K562 (cell line): ENCODE data around the gene SLC22A4. TPM values are rescaled to one million over a fixed set of nuclear protein-coding genes. Genes with fewer than 3 reads are reported as not detected.

Source experiments
- ATAC-seq: fragments of 200-7000 bp; cut with Tn5 transposase; 3 replicates; pipeline ENCODE4 v1.9.1; 2020; ENCODE audit warnings: moderate library complexity
- BruUV-seq: library from RNA; stranded (reverse); fragments of 400-500 nt; replicated peaks from 2 replicates; lab custom pipeline; 2021; lab: Mats Ljungman, UMichigan
- CTCF ChIA-PET: fragments of 300-600 bp; formaldehyde crosslinking; extraction: SDS; loops from one replicate; lab custom pipeline; 2021; ENCODE audit warnings: low intra/inter-chr PET ratio; lab: Yijun Ruan, JAX
- POLR2A ChIA-PET: fragments of 300-600, 350-650 bp; sonication (Branson Sonifier 250); formaldehyde crosslinking; extraction: SDS; loops from one replicate; lab custom pipeline; 2021; ENCODE audit warnings: antibody characterized with exemption, inconsistent platforms; lab: Yijun Ruan, JAX
- DNase-seq, 4 experiments: peaks; one replicate each; pipeline versions ENCODE4 v3.0.0 to v3.0.0-alpha.2; 2011 to 2018; ENCODE audit warnings: low spot score in 3 of 4, mixed read lengths in 3 of 4; ENCODE audit errors: extremely low read depth in 1 of 4
- FAIRE-seq: peaks from 2 replicates; lab custom pipeline; 2011; peaks lifted over from hg19 to GRCh38; lab: Jason Lieb, UNC
- H2AFZ ChIP-seq: 2 replicates; pipeline ENCODE4 v1.6.0; 2011; ENCODE audit warnings: low read depth, low read length, control low read depth, inconsistent platforms
- H3K27ac ChIP-seq: fragments of 200-600 bp; 3 replicates; pipeline ENCODE4 v1.8.0; 2011; ENCODE audit warnings: low read depth, mild to moderate bottlenecking, control low read depth, inconsistent platforms, low read length, moderate library complexity, mixed read lengths; ENCODE audit errors: extremely low read depth
- H3K27me3 ChIP-seq, 2 experiments: fragments of 300-600 bp in 1 of 2; 2 replicates in 1 of 2; 3 replicates in 1 of 2; pipeline versions ENCODE4 v1.6.0 to v1.8.0; 2011; ENCODE audit warnings: inconsistent platforms in 2 of 2, low read length in 2 of 2, mild to moderate bottlenecking in 1 of 2, mixed read lengths in 1 of 2, moderate library complexity in 1 of 2; ENCODE audit not compliant: control insufficient read depth in 2 of 2, insufficient read depth in 2 of 2
- H3K36me3 ChIP-seq: fragments of 300-600 bp; 3 replicates; pipeline ENCODE4 v1.8.0; 2011; ENCODE audit warnings: mild to moderate bottlenecking, low read length, inconsistent platforms; ENCODE audit not compliant: control insufficient read depth, insufficient read depth
- H3K4me1 ChIP-seq, 2 experiments: fragments of 200-600 bp in 1 of 2; replicated peaks in 1 of 2; 2 replicates in 1 of 2; 3 replicates in 1 of 2; pipeline versions ENCODE4 v1.5.1 to v1.8.0; 2011; ENCODE audit warnings: inconsistent platforms in 2 of 2, low read length in 2 of 2, mild to moderate bottlenecking in 1 of 2, mixed read lengths in 1 of 2, moderate library complexity in 1 of 2; ENCODE audit not compliant: control insufficient read depth in 2 of 2, insufficient read depth in 2 of 2
- H3K4me2 ChIP-seq: 2 replicates; pipeline ENCODE4 v1.6.1; 2011; ENCODE audit warnings: low read length, control low read depth, inconsistent platforms, mixed read lengths; ENCODE audit not compliant: insufficient read depth
- H3K4me3 ChIP-seq: fragments of 200-600 bp; sonication (generic), shearing (Covaris generic); 2 replicates; pipeline ENCODE4 v1.5.1; 2016; ENCODE audit warnings: control low read depth, inconsistent platforms
- H3K79me2 ChIP-seq: fragments of 200-600 bp; 3 replicates; pipeline ENCODE4 v1.8.0; 2011; ENCODE audit warnings: low read length, inconsistent platforms; ENCODE audit not compliant: control insufficient read depth, insufficient read depth
- H3K9ac ChIP-seq, 2 experiments: 2 replicates each; pipeline versions ENCODE4 v1.6.0 to v1.6.1; 2011; ENCODE audit warnings: low read depth in 2 of 2, low read length in 2 of 2, control low read depth in 1 of 2, inconsistent platforms in 1 of 2, mild to moderate bottlenecking in 1 of 2, mixed read lengths in 1 of 2; ENCODE audit not compliant: insufficient read depth in 1 of 2
- H3K9me1 ChIP-seq: one replicate; pipeline ENCODE4 v1.6.0; 2011; ENCODE audit warnings: inconsistent platforms, mild to moderate bottlenecking, low read length, moderate library complexity; ENCODE audit not compliant: control insufficient read depth, insufficient read depth
- H3K9me3 ChIP-seq: replicated peaks from 2 replicates; pipeline ENCODE4 v1.5.1; 2011; ENCODE audit warnings: low read depth, low read length, inconsistent platforms; ENCODE audit not compliant: control insufficient read depth, insufficient read depth
- H4K20me1 ChIP-seq: replicated peaks from 2 replicates; pipeline ENCODE4 v1.6.1; 2011; ENCODE audit warnings: low read length, inconsistent platforms, mixed read lengths; ENCODE audit not compliant: control insufficient read depth, insufficient read depth
- SUPT5H ChIP-seq: fragments of 450-650 bp; IDR thresholded peaks from 2 replicates; pipeline ENCODE4 v1.6.1; 2016
- TFE3 ChIP-seq: fragments of 450-650 bp; formaldehyde crosslinking; IDR thresholded peaks from 2 replicates; pipeline ENCODE4 v1.4.0; 2020; ENCODE audit warnings: mild to moderate bottlenecking, mixed read lengths
- USF1 ChIP-seq: sonication (generic); formaldehyde crosslinking; IDR thresholded peaks from 2 replicates; pipeline ENCODE4 v1.9.0; 2022; ENCODE audit warnings: mild to moderate bottlenecking, missing genetic modification reagents
- USF2 ChIP-seq: sonication (generic); formaldehyde crosslinking; IDR thresholded peaks from 2 replicates; pipeline ENCODE4 v1.5.0; 2020; ENCODE audit warnings: missing genetic modification reagents
- XRCC3 ChIP-seq: fragments of 450-650 bp; IDR thresholded peaks from 2 replicates; pipeline ENCODE4 v1.6.1; 2017; ENCODE audit warnings: mild to moderate bottlenecking, moderate library complexity
- ZKSCAN8 ChIP-seq: fragments of 200-800 bp; sonication (Bioruptor generic); IDR thresholded peaks from 2 replicates; pipeline ENCODE4 v1.6.1; 2016; ENCODE audit warnings: missing genetic modification characterization, missing compliant biosample characterization
- ZNF23 ChIP-seq: fragments of 250-450 bp; sonication (Bioruptor Pico); IDR thresholded peaks from 2 replicates; pipeline ENCODE4 v1.4.0; 2020; ENCODE audit warnings: mild to moderate bottlenecking
- ZNF639 ChIP-seq, 2 experiments: fragments of 200-800 bp in 1 of 2; sonication (Bioruptor generic) in 1 of 2; sonication (generic) in 1 of 2; formaldehyde crosslinking in 1 of 2; IDR thresholded peaks in 1 of 2; conservative IDR thresholded peaks in 1 of 2; 2 replicates each; pipeline versions ENCODE4 v1.5.0 to v1.6.1; 2016 to 2020; ENCODE audit warnings: missing compliant biosample characterization in 1 of 2, missing genetic modification characterization in 1 of 2, missing genetic modification reagents in 1 of 2
- WGBS: fragments of 100-300 bp; shearing (Covaris generic); methylation state at CpG from one replicate; pipeline ENCODE4 v1.1.6; 2016; ENCODE audit warnings: low coverage, mixed read lengths; ENCODE audit not compliant: insufficient coverage; ENCODE audit errors: missing lambda C conversion rate; 5-methylcytosine and 5-hydroxymethylcytosine counted together
- in situ Hi-C: fragments of 300-500 bp; cut with MboI; formaldehyde crosslinking; loops from 4 replicates; pipeline ENCODE4 v1.15.0; 2018; ENCODE audit warnings: inconsistent platforms, mixed read lengths
- intact Hi-C: fragments of 100-400 bp; cut with micrococcal nuclease; formaldehyde crosslinking; loops from 2 replicates; pipeline ENCODE4 v1.14.2; 2022
- polyA plus RNA-seq, 8 experiments: library from polyadenylated mRNA; depleted of rRNA in 4 of 8; stranded (reverse) in 5 of 8; unstranded in 3 of 8; fragments of >200 nt; fragmentation: Nextera tagmentation in 2 of 8; fragmentation: Illumina TruSeq in 1 of 8; extraction: Ambion mirVana in 2 of 8; extraction: Trizol in 1 of 8; gene quantifications; 2 replicates each; pipeline versions ENCODE4 v1.2.1 to v1.2.3, GENCODE V29; 2011 to 2014; ENCODE audit warnings: inconsistent platforms in 1 of 8, missing spikeins in 1 of 8
- total RNA-seq, 7 experiments: library from RNA; depleted of rRNA in 6 of 7; stranded (reverse); fragments of >200 nt in 6 of 7; fragmentation: Illumina TruSeq in 2 of 7; extraction: Trizol in 2 of 7; gene quantifications; 2 replicates each; pipeline versions ENCODE4 v1.2.1 to v1.2.3, GENCODE V29; 2011 to 2021; ENCODE audit warnings: low replicate concordance in 1 of 7

The SLC22A4 gene
- total and polyA plus RNA-seq, 9 of the 15 experiments (the other 6 are each of a cell fraction or from before 2014, with no cell fraction given) = 2.7 to 9.5 (median 6.2) TPM

GRCh38 chr5:132266836-132267160 is 27.4 kb upstream of the SLC22A4 start:
- 0 out of 4 replicates have a peak overlapping the region, but pooled peaks of 1 of the 2 experiments have one; percentile 15 for H3K9ac ChIP-seq
- 88% methylated on average over 1 of the region's 1 CpG for WGBS
- ATAC-seq (no peak), FAIRE-seq (no peak), DNase-seq (no peak)
- BruUV-seq = no TSS peak
- H3K27ac ChIP-seq = no peak overlapping the region
- no peak overlapping the region for H3K4me3 ChIP-seq
- H3K4me1 ChIP-seq = peaks cover 12 to 31% of the 10 kb centered on the region in 2 experiments; a peak in 4 of 5 replicates
- H3K79me2 ChIP-seq = no peaks in the 10 kb centered on the region
- H3K9me1 ChIP-seq = no peaks in the 10 kb centered on the region
- H3K27me3 ChIP-seq = no peaks in the 10 kb centered on the region
- ChIA-PET CTCF (no interaction called here), POLR2A (no interaction called here)
- H3K4me2 ChIP-seq = no peak overlapping the region
- no peaks in the 10 kb centered on the region for H3K9me3 ChIP-seq
- no peaks in the 10 kb centered on the region for H4K20me1 ChIP-seq
- in situ Hi-C loops (no loop called here), intact Hi-C loops (no loop called here)
- TF ChIP-seq USF2 (CRISPR knock-in tag) (no peak), ZKSCAN8 (CRISPR knock-in tag) (no peak)
- H2AFZ ChIP-seq = no peak overlapping the region
- peaks cover 18% of the 10 kb centered on the region; the same call in 2 of the 3 replicates for H3K36me3 ChIP-seq

- no peak overlapping the region for H3K27ac ChIP-seq
- no peak overlapping the region for H2AFZ ChIP-seq
- in situ Hi-C loops (no loop called here), intact Hi-C loops (no loop called here)
- ChIA-PET POLR2A (interaction anchor here (0.5 to 0.9 kb wide), 2 partner anchors 8 to 11 kb away, joined by 3 read pairs; no protein-coding TSS in a partner anchor), CTCF (no interaction called here)
- DNase-seq (no peak), FAIRE-seq (no peak), ATAC-seq (no peak)
- H3K9me3 ChIP-seq = no peaks in the 10 kb centered on the region
- BruUV-seq = no TSS peak
- no peak overlapping the region for H3K9ac ChIP-seq
- H3K27me3 ChIP-seq = no peaks in the 10 kb centered on the region
- no peaks in the 10 kb centered on the region for H4K20me1 ChIP-seq
- H3K9me1 ChIP-seq = no peaks in the 10 kb centered on the region
- no peak overlapping the region for H3K4me2 ChIP-seq
- H3K79me2 ChIP-seq = no peaks in the 10 kb centered on the region
- H3K4me1 ChIP-seq = peaks cover 12 to 35% of the 10 kb centered on the region in 2 experiments; a peak in 4 of 5 replicates
- peaks cover 20% of the 10 kb centered on the region; the same call in 2 of the 3 replicates for H3K36me3 ChIP-seq
- H3K4me3 ChIP-seq = no peak overlapping the region
- TF ChIP-seq SUPT5H (0 out of 2 replicates have a peak, but pooled peaks have one; percentile 20), XRCC3 (no peak), USF1 (CRISPR knock-in tag) (0 out of 2 replicates have a peak, but pooled peaks have one; percentile 20), ZNF23 (CRISPR knock-in tag) (no peak), ZNF639 (CRISPR knock-in tag; conservative IDR thresholded peaks at IDR 0.05 in 1 of 2, IDR thresholded peaks at IDR 0.05 in 1 of 2) (no peak), USF2 (CRISPR knock-in tag) (peak; percentile 36; the same call in 1 of the 2 replicates), TFE3 (CRISPR knock-in tag) (peak; percentile 65)
These were observed 26.9 kb upstream of the SLC22A4 start for GRCh38 chr5:132267166-132267739.
